Lung (tissue), 12 donors: ENCODE data around the gene GSAP. TPM values are rescaled to one million over a fixed set of nuclear protein-coding genes. Genes with fewer than 3 reads are reported as not detected.

Experiments used
- ATAC-seq: fragments of 200-7000 bp; cut with Tn5 transposase; one replicate; pipeline ENCODE4 v1.9.1; 2020; ENCODE audit warnings: moderate number of reproducible peaks; ENCODE audit not compliant: insufficient read depth, low FRiP score
- DNase-seq, 3 donors: peaks; one replicate each; pipeline ENCODE4 v3.0.0-alpha.2; 2013 to 2017
- H3K27ac ChIP-seq, 2 donors: one replicate each; pipeline ENCODE4 v1.5.1; 2013; ENCODE audit warnings: mild to moderate bottlenecking in 2 of 2, moderate library complexity in 2 of 2, control low read depth in 1 of 2, inconsistent platforms in 1 of 2, low read depth in 1 of 2, low read length in 1 of 2
- H3K27me3 ChIP-seq, 3 donors: one replicate each; pipeline ENCODE4 v1.5.1; 2013; ENCODE audit warnings: low read length in 2 of 3; ENCODE audit not compliant: control insufficient read depth in 3 of 3, insufficient read depth in 3 of 3
- H3K36me3 ChIP-seq, 4 donors: one replicate each; pipeline ENCODE4 v1.5.1; 2013; ENCODE audit warnings: low read length in 4 of 4, mild to moderate bottlenecking in 1 of 4, moderate library complexity in 1 of 4; ENCODE audit not compliant: control insufficient read depth in 4 of 4, insufficient read depth in 4 of 4
- H3K4me1 ChIP-seq, 5 donors: one replicate each; pipeline ENCODE4 v1.5.1; 2013; ENCODE audit warnings: low read length in 5 of 5, mild to moderate bottlenecking in 2 of 5, moderate library complexity in 1 of 5; ENCODE audit not compliant: control insufficient read depth in 5 of 5, insufficient read depth in 5 of 5
- H3K4me3 ChIP-seq: one replicate; pipeline ENCODE4 v1.5.1; 2013; ENCODE audit warnings: mild to moderate bottlenecking, control low read depth, moderate library complexity
- H3K9ac ChIP-seq, 2 donors: one replicate each; pipeline ENCODE4 v1.5.1; 2013; ENCODE audit warnings: low read length in 2 of 2, control low read depth in 1 of 2; ENCODE audit not compliant: insufficient read depth in 1 of 2
- H3K9me3 ChIP-seq, 4 donors: one replicate each; pipeline ENCODE4 v1.5.1; 2013; ENCODE audit warnings: low read length in 3 of 4, mild to moderate bottlenecking in 1 of 4, moderate library complexity in 1 of 4; ENCODE audit not compliant: control insufficient read depth in 4 of 4, insufficient read depth in 3 of 4
- WGBS, 2 donors: extraction: QIAGEN DNeasy Blood & Tissue Kit; methylation state at CpG; one replicate each; pipeline ENCODE4 v1.1.7; 2013; 5-methylcytosine and 5-hydroxymethylcytosine counted together
- polyA plus RNA-seq, 2 donors: library from polyadenylated mRNA; stranded (reverse); fragments of 200-250 nt; gene quantifications; one replicate each; pipeline ENCODE4 v1.2.1, GENCODE V29; 2013
- total RNA-seq, 2 donors: library from RNA; depleted of rRNA in 1 of 2; stranded (reverse); fragments of >200 nt in 1 of 2; gene quantifications; one replicate each; pipeline ENCODE4 v1.2.1, GENCODE V29; 2014 to 2021
- TF ChIP-seq, protein P1 (sequence below): IDR thresholded peaks from 2 replicates; pipeline ENCODE4 v1.5.1; 2012; ENCODE audit warnings: mild to moderate bottlenecking; ENCODE audit errors: control extremely low read depth, extremely low read depth
- donor health status: control.
- donor health status: control.
- donor health status: Bipolar disorder and iron deficiency.
- donor health status: healthy.
- donor health status: DM: yes; HTN: yes; CAD: no.

Gene GSAP
- total and polyA plus RNA-seq, 4 donors = 26.4 to 99.3 (median 57.4) TPM

DNA sequence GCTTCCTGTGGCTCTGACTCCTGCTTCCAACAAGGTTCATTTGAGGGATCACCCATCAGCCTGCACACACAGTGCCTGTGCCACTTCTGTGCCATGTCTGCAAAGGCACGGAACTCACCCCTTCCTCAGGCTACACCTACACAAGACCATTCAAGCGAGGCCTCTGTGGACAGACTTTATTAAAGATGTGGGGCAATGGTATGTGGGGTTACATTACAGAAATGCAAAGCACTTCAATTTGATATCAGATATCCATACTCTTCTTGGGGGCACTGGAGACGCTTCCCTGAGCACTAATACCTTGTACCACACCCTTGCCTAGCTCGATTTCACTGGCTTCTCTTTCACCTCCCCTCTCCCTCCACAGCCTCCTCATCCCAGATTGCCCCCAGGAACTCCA, 132.1 kb downstream of the GSAP start:
- H3K27me3 ChIP-seq = no peaks in the 10 kb centered on the region
- no peak overlapping the region for H3K4me3 ChIP-seq
- TF ChIP-seq, protein P1, sequence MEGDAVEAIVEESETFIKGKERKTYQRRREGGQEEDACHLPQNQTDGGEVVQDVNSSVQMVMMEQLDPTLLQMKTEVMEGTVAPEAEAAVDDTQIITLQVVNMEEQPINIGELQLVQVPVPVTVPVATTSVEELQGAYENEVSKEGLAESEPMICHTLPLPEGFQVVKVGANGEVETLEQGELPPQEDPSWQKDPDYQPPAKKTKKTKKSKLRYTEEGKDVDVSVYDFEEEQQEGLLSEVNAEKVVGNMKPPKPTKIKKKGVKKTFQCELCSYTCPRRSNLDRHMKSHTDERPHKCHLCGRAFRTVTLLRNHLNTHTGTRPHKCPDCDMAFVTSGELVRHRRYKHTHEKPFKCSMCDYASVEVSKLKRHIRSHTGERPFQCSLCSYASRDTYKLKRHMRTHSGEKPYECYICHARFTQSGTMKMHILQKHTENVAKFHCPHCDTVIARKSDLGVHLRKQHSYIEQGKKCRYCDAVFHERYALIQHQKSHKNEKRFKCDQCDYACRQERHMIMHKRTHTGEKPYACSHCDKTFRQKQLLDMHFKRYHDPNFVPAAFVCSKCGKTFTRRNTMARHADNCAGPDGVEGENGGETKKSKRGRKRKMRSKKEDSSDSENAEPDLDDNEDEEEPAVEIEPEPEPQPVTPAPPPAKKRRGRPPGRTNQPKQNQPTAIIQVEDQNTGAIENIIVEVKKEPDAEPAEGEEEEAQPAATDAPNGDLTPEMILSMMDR = no peak
- H3K9ac ChIP-seq = no peak overlapping the region
- no peaks in the 10 kb centered on the region for H3K9me3 ChIP-seq
- WGBS, 2 donors = 89 to 92% methylated on average over 4 of the region's 4 CpGs
- no peak overlapping the region for H3K27ac ChIP-seq
- no peak for DNase-seq
- H3K4me1 ChIP-seq = peaks cover 0 to 16% (median 0%) of the 10 kb centered on the region in 5 donors
- ATAC-seq = no peak
- peaks cover 0 to 3% (median 0%) of the 10 kb centered on the region in 4 donors for H3K36me3 ChIP-seq

- Histone ChIP-seq H3K27ac (peak overlapping the region in 1 of 2 donors; percentile 29), H3K9me3 (no peaks in the 10 kb centered on the region), H3K36me3 (peaks cover 0 to 3% (median 0%) of the 10 kb centered on the region in 4 donors), H3K4me1 (peaks cover 0 to 16% (median 0%) of the 10 kb centered on the region in 5 donors), H3K9ac (no peak overlapping the region), H3K27me3 (no peaks in the 10 kb centered on the region), H3K4me3 (no peak overlapping the region)
- ATAC-seq (no peak), DNase-seq (no peak)
- TF ChIP-seq, protein P1 = no peak
- WGBS, 2 donors = 68 to 79% methylated on average over 1 of the region's 1 CpG
Measured at GRCh38 chr7:77282897-77283296, 133.3 kb downstream of the GSAP start.

DNA sequence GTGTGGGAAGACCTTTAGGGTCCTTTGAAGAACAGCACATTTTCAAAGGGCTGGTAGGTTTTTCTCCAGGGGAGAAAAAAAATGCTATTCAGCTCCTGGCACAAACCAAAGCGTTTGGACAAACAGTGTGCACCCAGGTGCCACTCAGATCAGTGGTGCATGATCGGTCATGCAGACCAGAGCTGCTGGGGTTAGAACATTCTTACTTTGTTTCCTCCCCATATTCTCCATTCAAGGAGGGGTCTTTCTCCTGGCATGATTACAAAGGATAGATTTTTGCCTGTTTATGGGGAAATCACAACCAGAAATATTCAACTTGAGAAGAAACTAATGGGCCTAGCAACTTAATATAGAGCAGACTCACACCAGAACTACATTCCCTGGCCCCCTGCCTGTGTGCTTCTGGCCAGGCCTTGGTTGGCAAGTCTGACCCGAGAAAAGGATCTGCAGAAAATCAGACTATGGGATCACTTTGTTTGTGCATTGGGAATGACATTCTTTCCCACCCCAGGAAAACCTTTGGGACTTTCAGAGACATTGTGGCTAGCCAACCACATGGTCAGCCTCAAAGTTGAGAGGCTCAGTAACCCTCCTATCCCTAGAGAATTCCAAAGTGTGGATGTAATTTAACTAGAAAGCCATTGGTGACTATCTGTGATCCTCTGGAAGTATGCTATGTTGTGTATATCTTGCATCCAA, 134.2 kb downstream of the GSAP start:
- ATAC-seq (no peak), DNase-seq (no peak)
- Histone ChIP-seq H3K9ac (no peak overlapping the region), H3K36me3 (peaks cover 0 to 3% (median 0%) of the 10 kb centered on the region in 4 donors), H3K4me3 (no peak overlapping the region), H3K27ac (no peak overlapping the region), H3K9me3 (no peaks in the 10 kb centered on the region), H3K4me1 (peaks cover 0 to 16% (median 0%) of the 10 kb centered on the region in 5 donors), H3K27me3 (no peaks in the 10 kb centered on the region)
- WGBS, 2 donors = 76 to 87% methylated on average over 3 of the region's 3 CpGs
- TF ChIP-seq, protein P1 = no peak
